ENCODE data around the gene ATG16L1.

Gene ATG16L1

DNA sequence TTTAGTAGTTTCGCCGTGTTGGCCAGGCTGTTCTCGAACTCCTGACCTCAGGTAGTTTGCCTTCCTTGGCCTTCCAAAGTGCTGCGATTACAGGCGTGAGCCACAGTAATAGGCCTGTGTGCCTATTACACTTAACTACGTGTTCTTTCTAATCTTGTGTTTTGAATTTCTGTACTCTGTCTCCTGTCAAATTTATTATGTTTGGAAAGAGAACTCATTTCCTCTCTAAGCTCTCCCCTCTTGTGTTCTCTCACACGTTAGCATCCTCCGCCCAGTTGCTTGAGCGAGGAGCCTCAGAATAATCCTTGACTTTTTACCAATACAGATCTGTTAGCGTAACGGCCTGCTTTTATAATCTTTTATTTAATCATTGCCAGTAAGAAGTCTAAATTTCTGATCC is 3.7 kb downstream of the ATG16L1 start:
- in situ Hi-C loops (cut with HindIII; ENCODE audit: low sequenced_read_pairs): no loop called here

DNA sequence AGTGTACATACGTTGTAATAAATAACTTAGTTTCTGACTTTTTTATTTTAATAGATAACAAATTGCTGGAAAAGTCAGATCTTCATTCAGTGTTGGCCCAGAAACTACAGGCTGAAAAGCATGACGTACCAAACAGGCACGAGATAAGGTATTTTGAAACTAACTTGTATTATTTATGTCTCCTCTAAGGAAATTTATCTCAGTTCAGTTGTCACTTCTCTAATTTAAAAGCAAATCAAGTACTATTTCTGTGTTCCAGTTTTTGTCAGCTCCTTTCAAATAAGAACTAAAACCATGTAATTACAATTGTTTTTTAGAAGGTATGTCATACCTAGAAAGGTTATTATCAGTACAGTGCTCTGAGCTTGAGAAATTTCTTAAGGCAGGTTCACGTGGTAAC is 4.6 kb downstream of the ATG16L1 start:
- in situ Hi-C loops (cut with HindIII; ENCODE audit: low sequenced_read_pairs): no loop called here

DNA sequence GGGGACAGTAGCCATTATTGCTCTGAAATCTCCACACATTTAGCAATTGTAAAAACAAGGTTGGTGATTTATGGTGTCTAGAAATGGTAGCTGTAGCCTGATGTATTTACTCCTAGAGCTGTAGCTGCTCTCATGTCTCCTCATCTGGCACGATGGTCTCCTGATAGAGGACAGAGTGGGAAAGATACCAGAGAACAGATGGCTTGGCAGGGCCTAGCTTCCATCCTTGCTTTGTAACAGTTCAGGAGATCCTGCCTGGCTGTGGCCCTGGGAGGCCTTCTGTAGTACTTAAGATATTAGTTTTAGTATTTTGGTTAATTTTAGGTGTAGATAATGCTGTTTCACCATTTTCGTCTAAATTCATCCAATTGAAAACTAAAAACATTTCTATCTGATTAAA is 6.7 kb downstream of the ATG16L1 start:
- in situ Hi-C loops (cut with HindIII; ENCODE audit: low sequenced_read_pairs): no loop called here

DNA sequence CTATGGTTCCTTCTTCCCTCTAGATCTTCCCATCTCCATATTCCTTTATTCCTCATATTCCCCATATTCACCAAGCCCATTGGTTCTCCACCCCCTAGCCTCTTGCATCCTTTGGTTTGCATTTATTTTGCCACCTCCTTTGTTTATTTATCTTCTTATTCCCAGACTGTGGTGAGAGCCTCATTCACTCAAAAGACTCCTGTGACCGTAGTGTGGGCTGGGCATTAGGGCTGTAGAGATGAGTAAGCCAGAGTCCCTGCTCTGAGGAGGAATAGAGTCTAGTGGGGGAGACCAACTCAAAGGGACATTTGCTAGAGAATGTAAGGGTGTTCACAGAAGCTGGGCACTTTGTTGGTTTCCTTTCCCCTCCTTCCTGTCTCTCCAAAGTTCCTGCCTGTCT is 8.3 kb downstream of the ATG16L1 start:
- in situ Hi-C loops (cut with HindIII; ENCODE audit: low sequenced_read_pairs): no loop called here

DNA sequence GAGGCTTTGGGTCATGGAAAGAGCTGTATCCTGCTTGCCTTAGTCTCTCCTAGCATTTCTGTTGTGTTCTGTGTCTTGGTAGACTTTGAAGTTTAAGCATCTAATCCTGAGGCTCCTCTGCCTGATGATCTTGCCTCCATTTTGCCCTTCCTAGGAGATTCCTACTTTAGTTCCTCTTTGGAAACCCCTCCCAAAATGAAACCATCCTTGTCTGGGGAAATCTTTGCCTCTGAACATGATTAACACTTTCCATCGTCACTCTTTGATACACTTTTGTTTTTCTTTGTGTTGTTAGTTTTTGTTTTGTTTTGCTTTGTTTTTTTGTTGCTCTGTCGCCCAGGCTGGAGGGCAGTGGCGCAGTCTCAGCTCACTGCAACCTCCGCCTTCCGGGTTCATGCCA is 9.2 kb downstream of the ATG16L1 start:
- in situ Hi-C loops (cut with HindIII; ENCODE audit: low sequenced_read_pairs): no loop called here

DNA sequence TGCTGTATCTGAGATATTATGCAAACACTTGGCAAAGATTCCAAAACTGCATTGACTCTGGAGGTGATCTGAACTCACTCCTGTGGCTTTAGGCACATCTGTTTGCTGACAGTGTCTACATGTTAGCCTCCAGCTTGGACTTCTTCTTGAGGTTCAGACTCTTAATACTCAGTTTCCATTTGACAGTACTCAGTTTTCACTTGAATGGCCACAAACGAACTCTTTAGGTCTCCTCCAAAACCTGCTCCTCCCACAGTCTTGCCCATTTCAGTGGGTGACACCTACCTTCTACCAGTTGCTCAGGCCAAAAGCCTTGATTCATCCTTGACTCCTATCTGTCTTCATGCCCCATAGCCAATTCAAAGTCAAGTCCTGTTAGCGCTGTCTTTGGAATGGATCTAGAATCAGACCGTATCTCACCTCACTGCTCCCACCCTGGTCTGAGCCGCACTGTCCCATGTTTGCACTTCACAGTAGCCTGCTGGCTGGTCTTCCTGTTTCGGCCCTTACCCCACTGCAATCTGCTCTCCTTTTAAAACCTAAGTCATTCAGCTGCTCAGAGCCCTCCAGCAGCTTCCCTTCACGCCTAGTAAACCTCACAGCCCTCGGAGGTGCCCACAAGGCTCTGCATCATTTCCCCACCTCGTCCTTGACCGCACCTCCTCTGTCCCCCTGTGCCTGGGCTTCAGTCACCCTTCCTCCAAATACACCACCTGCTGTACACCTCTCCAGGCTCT is 10.5 kb downstream of the ATG16L1 start:
- in situ Hi-C loops (cut with HindIII; ENCODE audit: low sequenced_read_pairs): no loop called here

DNA sequence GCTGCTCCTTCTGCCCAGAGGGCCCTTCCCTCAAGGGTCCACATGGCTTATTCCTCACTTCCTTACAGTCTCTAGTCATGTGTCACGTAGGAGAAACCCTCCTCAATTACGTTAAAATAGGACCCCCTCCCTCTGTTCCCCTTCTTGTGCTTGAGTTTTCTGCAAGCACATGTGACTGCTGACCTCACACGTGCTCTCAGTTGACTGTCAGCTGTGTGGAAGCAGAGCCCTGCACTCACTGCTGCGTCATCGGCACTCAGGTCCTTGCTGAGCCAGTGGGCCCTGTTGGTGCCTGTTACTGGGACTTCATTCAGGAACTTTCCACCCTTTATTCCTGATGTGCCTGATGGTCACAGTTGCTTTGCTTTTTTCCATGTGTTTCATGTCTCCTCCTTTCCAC is 11.1 kb downstream of the ATG16L1 start:
- in situ Hi-C loops (cut with HindIII; ENCODE audit: low sequenced_read_pairs): no loop called here

DNA sequence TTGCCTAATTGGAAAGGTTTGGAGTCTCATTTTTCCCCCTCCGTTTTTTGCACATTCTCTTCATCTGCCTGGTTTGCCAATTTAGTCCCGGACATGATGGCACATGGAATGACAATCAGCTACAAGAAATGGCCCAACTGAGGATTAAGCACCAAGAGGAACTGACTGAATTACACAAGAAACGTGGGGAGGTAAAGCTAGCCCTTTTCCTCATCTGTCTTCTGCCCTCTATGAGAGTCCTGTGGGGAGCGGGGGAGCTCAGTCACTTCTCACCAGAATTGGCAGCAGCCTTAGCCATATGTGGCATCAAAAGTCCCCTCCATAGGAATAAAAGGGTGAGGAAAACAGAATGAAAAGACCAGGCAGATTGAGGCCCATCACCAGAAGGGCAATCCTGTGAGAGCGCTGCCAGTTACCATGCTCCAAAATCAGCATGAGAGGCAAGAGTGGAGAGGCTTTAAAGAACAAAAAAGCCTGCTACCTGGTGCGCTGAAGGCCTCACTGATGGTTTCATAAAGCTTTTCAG is 11.6 kb downstream of the ATG16L1 start:
- in situ Hi-C loops (cut with HindIII; ENCODE audit: low sequenced_read_pairs): no loop called here

DNA sequence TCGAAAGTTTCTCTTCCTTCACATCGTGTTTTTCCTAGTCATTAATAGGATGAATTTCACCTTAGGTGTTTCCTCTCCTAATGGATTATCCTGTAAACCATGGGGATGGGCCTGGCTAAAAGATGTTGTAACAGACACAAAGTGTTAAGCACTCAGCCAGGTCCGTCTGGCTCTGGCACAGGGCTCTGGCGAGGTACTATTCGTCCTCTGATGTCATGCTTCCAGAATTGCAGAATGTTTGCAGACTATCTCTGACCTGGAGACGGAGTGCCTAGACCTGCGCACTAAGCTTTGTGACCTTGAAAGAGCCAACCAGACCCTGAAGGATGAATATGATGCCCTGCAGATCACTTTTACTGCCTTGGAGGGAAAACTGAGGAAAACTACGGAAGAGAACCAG is 13.2 kb downstream of the ATG16L1 start:
- in situ Hi-C loops (cut with HindIII; ENCODE audit: low sequenced_read_pairs): no loop called here

DNA sequence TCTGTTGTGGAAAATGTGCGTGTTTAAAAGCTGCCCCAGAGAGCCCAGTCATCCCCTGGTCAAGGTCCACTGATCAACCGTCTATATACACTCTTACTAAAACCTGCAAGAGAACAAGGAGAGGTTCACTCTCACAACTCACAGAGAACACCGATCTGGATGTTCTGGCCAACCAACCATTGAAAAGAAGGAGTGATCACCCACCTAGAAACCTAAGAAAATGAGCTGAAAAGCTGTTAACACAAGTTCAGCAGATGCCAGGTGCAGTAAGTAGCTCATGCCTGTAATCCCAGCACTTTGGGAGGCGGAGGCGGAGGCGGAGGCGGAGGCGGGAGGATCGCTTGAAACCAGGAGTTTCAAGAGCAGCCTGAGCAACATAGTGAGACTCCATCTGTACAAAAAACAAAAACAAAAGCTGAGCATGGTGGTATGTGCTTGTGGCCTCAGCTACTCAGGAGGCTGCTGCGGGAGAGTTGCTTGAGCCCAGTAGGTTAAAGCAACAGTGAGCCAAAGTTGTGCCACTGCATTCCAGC is 14.5 kb downstream of the ATG16L1 start:
- in situ Hi-C loops (cut with HindIII; ENCODE audit: low sequenced_read_pairs): no loop called here

DNA sequence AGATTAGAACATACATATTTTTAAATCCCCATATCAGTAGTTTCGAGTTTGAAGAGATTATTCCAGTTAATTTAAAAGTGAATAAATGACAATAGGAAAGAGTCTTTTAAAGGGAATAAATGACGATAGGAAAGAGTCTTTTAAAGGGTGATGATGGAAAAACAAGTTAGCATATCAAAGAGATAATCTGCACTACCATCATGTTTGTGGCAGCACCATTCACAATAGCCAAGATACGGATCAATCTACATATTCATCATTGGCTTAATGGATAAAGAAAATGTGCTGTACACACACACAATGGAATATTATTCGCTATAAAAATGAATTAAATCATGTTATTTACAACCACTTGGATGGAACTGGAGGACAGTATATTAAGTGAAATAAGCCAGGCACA is 15.0 kb downstream of the ATG16L1 start:
- in situ Hi-C loops (cut with HindIII; ENCODE audit: low sequenced_read_pairs): no loop called here

DNA sequence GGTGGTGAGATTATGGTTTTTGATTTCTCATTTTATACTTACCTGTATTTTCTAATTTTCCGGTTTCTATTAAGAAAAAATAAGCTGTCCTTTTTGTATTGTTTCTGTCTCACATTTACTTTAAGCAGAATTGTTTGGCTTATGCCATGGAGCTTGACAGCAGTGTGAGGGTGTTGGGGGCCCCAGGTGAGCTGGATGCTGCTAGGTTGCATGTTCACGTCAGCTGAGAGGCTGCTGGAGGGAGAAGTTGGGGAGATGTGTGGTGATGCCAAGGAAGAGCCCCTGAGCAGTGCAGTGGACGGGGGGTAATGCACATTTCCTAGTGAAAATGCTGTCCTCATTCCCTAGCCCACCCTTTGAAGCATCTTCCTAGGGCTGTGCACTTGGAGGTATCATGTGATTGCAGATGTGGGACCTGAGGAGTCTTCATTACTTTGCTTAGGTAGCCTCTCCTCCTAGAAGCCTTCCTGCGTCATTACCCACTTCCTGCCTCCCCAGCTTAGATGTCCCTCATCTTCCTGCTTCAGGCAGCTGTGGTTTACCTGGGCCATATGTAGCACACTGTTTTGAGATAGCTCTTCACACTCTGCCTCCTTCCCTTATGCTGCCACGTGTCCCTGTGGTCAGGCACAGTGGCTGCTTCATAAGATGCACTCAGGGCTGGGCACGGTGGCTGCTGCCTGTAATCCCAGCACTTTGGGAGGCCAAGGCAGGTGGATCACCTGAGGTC is 16.2 kb downstream of the ATG16L1 start:
- in situ Hi-C loops (cut with HindIII; ENCODE audit: low sequenced_read_pairs): no loop called here

DNA sequence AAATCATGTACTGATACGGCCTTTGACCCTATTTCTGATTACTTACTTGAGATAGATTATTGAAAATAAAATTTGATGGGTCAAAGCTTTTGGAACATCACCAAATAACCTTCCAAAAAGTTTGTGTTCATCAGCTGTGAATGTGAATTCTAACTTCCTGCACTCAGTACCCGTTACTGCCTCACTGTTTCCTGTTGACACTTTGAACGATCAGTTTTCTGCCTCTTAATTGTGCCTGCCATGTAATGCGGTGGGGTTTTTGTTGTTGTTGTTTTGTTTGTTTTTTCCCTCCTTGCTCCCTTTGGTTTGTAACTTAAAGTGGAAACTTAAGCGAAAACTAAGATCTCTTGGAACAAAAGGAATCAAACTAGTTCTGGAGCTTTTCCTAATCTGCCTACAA is 18.9 kb downstream of the ATG16L1 start:
- in situ Hi-C loops (cut with HindIII; ENCODE audit: low sequenced_read_pairs): no loop called here

DNA sequence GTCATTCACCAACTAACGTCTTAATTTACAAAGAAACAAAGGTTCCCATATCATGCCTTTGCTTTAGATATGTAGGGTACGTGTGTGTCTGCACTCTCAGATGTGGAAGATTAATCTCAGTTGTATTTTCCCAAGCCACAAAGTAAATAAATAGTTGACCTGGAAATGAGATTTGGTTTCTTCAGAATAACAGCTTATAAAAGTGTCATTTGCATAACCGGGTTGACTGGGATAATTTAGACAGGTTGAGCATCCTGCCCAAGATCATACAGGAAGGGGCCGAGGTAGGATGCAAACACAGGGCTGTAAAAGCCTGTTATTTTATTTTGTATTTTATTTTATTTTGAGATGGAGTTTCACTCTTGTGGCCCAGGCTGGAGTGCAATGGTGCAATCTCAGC is 19.5 kb downstream of the ATG16L1 start:
- in situ Hi-C loops (cut with HindIII; ENCODE audit: low sequenced_read_pairs): no loop called here

DNA sequence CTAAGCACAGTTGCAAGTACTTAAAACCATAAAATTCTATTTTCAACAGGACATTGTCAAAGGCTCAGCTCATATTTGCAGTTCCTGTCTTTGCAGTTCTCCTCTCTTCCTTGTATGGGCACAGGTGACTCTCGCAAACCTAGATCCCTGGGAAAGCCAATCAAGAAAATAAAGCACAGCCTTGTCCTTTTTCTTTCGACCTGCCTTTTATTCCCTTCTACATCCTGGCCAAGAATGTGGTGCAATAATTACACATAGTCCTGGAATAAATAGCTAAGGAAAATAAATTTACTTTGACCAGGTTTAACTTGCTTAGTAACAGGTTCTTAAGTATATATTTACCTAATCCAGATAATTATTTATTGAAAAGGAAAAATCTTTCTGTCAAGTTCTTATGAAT is 20.2 kb downstream of the ATG16L1 start:
- in situ Hi-C loops (cut with HindIII; ENCODE audit: low sequenced_read_pairs): no loop called here

DNA sequence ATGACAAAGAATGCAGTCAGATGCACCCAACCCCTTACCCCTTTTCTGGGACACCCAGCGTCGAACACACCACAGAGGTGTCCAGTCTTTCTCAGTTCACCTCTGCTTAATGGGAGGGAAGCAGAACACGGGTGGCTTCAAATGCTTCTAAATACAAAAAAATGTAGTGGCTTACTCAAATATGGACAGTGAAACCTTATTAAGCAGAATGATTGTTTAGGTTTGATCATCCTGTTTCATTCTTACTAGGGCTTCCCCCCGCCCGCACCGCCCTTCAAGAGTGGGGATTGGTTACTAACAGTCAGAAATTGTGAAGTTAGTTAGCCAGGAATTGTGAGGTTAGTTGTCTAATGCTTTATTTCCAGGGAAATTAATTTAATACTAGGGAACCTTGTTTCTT is 21.6 kb downstream of the ATG16L1 start:
- in situ Hi-C loops (cut with HindIII; ENCODE audit: low sequenced_read_pairs): no loop called here

DNA sequence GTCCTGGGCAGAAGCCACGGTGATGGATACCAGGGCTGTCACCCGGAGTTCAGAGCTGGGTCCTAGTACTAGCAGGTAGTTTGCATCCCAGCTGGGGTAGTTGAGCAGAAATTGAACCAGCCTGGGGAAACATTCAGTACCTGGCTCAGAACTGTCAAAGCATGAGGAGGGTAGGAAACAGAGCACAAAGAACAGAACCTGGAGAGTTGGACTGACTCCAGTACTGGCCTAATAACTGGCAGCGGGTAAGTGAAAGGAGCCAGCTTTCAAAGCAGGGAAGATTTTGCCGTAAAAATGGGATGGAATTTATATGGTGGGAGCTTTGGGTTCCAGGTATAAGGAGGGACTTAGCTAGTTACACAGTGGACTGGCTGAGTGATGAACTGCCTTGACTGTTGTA is 23.8 kb downstream of the ATG16L1 start:
- in situ Hi-C loops (cut with HindIII; ENCODE audit: low sequenced_read_pairs): no loop called here

DNA sequence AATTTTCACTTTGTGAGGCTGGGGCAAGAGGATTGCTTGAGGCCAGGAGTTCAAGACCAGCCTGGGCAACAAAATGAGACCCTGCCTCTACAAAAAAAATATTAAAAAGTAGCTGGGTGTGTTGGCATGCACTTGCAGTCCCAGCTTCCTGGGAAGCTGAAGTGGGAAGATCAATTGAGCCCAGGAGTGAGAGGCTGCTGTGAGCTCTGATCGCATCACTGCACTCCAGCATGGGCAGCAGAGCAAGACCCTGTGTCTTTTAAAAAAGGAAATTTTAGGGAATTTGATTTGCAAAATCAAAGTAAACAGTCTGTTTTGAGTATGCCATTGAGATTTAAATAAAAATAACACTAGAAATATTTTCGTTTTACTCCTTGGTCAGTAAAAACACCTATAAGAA is 27.4 kb downstream of the ATG16L1 start:
- in situ Hi-C loops (cut with HindIII; ENCODE audit: low sequenced_read_pairs): no loop called here

DNA sequence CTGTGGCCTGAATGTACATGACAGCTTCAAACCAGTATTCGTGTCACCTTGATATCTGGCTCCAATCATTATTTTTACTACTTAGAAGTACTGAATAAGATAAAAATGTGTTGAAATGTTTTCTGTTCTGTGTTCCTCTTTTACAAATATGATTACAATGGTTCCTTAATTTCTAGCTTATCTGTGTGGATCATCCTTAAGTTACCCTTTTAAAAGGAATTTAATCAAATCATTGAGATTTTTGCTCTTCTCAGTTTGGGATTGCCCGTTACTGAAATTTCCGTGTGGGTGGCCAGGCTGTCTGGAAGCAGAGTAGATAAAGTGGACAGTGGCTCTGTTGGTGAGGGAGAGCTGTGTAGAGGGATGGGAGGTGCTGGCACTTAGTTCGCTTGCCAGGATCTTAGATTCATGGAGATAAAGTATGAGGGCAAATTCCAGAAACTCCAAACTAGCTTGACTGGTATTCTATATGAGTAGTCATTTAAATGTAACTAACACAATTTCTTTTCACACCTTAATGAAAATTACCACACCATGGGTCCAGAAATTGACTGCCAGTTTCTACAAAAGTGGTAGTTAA is 28.7 kb downstream of the ATG16L1 start:
- in situ Hi-C loops (cut with HindIII; ENCODE audit: low sequenced_read_pairs): no loop called here

DNA sequence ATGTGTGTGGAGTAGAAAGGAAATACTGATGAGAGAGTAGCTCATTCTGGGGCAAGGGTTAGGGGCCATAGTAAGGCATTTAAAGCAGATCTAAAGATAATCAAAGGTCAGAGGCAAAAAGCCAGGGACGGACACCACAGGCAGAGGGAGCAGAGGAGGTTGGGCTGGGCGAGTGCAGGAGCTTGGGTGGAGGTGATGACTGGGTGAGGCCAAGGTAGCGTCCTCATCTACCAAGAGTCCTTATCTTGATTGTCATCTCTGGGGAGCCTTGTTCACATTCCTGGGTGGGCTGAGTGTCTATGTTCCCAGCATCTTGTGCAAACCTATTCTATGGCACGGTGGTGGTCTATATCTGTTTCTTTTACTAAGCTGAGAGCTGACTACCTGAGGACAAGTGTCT is 30.1 kb downstream of the ATG16L1 start:
- in situ Hi-C loops (cut with HindIII; ENCODE audit: low sequenced_read_pairs): no loop called here

DNA sequence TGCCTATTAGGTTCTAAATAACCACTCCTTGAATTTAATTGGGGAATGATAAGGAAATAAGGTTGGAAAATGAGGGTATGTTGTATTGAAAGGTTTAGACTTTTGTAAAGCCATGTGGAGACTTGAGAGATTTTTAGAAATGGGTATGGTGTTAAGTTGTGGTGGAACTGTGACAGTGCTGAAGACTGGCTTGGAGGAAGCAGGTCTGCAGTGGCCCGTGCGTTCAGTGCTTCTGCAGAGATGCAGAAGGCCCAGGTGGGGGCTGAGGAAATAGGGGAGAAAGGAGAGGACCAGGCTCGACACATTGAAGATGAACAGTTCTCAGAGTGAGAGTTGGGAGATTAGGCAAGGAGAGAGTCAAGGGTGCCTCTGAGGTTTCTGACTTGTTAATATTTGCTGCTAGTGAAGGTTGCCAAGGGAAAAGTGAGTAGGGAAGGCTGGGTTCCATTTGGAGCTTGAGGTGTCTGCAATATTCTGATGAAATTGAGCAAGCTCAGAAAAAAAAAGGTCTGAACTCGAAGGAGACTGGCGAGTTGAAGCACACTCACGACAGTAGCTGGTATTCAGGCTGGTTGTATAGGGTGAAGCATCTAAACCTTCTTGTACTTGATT is 30.6 kb downstream of the ATG16L1 start:
- in situ Hi-C loops (cut with HindIII; ENCODE audit: low sequenced_read_pairs): no loop called here

All from endothelial cell of hepatic sinusoid (primary cell).